Measurements from ENCODE around the gene KCNH1.

DNA sequence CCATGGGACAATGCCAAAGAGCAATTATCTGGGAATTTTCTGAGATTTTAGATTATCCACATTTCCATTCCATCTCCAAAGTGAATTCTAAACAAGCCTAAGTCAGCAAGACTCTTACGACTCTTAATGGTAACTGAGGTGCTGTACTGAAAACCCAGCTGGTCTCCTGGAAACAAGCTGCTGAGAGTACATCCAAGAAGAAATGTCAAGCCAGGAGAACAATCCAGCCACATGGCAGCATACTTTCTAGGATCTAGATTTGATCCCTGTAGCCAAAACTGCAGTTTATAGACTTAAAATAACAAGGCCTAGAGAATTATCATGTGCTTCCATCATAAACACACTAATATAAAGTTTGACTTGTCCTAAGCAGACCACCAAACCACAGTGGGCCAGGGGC lies 45.8 kb downstream of the KCNH1 start:
- TF ChIP-seq EP300 (IDR thresholded peaks at IDR 0.05; ENCODE audit: borderline replicate concordance) (no peak), NFIC (IDR thresholded peaks at IDR 0.05) (no peak), TEAD4 (IDR thresholded peaks at IDR 0.05) (no peak), FOXM1 (IDR thresholded peaks at IDR 0.05; ENCODE audit: borderline replicate concordance, low read depth) (no peak), TAF1 (IDR thresholded peaks at IDR 0.05; ENCODE audit: low read depth) (no peak), CEBPB (IDR thresholded peaks at IDR 0.05) (no peak), TCF12 (IDR thresholded peaks at IDR 0.05; ENCODE audit: low read depth) (no peak), YY1 (IDR thresholded peaks at IDR 0.05; ENCODE audit: low read depth) (no peak)
- TF ChIP-seq, protein P1, sequence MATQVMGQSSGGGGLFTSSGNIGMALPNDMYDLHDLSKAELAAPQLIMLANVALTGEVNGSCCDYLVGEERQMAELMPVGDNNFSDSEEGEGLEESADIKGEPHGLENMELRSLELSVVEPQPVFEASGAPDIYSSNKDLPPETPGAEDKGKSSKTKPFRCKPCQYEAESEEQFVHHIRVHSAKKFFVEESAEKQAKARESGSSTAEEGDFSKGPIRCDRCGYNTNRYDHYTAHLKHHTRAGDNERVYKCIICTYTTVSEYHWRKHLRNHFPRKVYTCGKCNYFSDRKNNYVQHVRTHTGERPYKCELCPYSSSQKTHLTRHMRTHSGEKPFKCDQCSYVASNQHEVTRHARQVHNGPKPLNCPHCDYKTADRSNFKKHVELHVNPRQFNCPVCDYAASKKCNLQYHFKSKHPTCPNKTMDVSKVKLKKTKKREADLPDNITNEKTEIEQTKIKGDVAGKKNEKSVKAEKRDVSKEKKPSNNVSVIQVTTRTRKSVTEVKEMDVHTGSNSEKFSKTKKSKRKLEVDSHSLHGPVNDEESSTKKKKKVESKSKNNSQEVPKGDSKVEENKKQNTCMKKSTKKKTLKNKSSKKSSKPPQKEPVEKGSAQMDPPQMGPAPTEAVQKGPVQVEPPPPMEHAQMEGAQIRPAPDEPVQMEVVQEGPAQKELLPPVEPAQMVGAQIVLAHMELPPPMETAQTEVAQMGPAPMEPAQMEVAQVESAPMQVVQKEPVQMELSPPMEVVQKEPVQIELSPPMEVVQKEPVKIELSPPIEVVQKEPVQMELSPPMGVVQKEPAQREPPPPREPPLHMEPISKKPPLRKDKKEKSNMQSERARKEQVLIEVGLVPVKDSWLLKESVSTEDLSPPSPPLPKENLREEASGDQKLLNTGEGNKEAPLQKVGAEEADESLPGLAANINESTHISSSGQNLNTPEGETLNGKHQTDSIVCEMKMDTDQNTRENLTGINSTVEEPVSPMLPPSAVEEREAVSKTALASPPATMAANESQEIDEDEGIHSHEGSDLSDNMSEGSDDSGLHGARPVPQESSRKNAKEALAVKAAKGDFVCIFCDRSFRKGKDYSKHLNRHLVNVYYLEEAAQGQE (IDR thresholded peaks at IDR 0.05; ENCODE audit: low read depth), result no peak
- TF ChIP-seq, protein P2, sequence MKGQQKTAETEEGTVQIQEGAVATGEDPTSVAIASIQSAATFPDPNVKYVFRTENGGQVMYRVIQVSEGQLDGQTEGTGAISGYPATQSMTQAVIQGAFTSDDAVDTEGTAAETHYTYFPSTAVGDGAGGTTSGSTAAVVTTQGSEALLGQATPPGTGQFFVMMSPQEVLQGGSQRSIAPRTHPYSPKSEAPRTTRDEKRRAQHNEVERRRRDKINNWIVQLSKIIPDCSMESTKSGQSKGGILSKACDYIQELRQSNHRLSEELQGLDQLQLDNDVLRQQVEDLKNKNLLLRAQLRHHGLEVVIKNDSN (IDR thresholded peaks at IDR 0.05), result no peak
